ENCODE data around the gene NDUFA11. TPM values are rescaled to one million over a fixed set of nuclear protein-coding genes. Genes with fewer than 3 reads are reported as not detected.
"Not testable (repeated sequence)": the region's sequence is repeated elsewhere in the genome, so short reads cannot be mapped to it uniquely, and the experiment has no call there.

Gene NDUFA11
- polyA plus RNA-seq, 1 experiment: 168 TPM

GRCh38 chr19:5889288-5889971 is 14.2 kb downstream of the NDUFA11 start:
- ChIA-PET POLR2A (interaction anchor here (1.3 to 2.1 kb wide), 2 partner anchors 14 to 61 kb away, joined by 8 read pairs; partner anchors contain the start of gene NDUFA11), CTCF (interaction anchor here (0.7 to 4.6 kb wide), 3 partner anchors 79 to 86 kb away, joined by 5 to 141 read pairs (median 6); partner anchors contain the start of gene NRTN)
- H3K27ac ChIP-seq (ENCODE audit: low read depth, low read length): peak overlapping the region; percentile 57
- TF ChIP-seq, protein P1, sequence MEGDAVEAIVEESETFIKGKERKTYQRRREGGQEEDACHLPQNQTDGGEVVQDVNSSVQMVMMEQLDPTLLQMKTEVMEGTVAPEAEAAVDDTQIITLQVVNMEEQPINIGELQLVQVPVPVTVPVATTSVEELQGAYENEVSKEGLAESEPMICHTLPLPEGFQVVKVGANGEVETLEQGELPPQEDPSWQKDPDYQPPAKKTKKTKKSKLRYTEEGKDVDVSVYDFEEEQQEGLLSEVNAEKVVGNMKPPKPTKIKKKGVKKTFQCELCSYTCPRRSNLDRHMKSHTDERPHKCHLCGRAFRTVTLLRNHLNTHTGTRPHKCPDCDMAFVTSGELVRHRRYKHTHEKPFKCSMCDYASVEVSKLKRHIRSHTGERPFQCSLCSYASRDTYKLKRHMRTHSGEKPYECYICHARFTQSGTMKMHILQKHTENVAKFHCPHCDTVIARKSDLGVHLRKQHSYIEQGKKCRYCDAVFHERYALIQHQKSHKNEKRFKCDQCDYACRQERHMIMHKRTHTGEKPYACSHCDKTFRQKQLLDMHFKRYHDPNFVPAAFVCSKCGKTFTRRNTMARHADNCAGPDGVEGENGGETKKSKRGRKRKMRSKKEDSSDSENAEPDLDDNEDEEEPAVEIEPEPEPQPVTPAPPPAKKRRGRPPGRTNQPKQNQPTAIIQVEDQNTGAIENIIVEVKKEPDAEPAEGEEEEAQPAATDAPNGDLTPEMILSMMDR (IDR thresholded peaks at IDR 0.05; ENCODE audit: low read depth, low read length): no peak
- peak; percentile 46 for DNase-seq (ENCODE audit: low read depth, low spot score)
- H3K27me3 ChIP-seq (ENCODE audit: control insufficient read depth, insufficient read depth, low read length): no peaks in the 10 kb centered on the region
- H3K9me3 ChIP-seq (ENCODE audit: control insufficient read depth, insufficient read depth, low read length): peaks cover 4% of the 10 kb centered on the region; the same call in 1 of the 2 replicates
- no peak overlapping the region for H3K4me3 ChIP-seq (ENCODE audit: low read depth, low read length)

DNA sequence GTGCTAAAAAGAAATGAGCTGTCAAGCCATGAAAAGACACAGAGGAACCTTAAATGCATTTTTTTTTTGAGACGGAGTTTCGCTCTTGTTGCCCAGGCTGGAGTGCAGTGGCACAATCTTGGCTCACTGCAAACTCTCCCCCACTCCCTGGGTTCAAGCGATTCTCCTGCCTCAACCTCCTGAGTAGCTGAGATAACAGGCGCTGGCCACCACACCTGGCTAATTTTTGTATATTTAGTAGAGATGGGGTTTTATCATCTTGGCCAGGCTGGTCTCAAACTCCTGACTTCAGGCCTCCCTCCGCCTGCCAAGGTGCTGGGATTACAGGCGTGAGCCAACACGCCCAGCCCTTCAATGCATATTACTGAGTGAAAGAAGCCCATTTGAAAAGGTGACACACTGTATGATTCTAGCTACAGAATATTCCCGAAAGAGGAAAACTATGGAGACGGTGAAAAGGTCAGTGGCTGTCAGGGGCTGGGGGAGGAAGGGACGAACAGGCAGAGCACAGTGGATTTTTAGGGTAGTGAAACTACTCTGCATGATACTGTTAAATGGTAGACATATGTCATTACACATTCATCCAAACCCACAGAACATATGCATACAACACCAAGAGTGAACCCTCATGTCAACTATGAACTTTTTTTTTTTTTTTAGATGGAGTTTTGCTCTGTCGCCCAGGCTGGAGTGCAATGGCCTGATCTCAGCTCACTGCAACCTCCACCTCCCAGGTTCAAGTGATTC is 19.4 kb downstream of the NDUFA11 start:
- H3K9me3 ChIP-seq (ENCODE audit: control insufficient read depth, insufficient read depth, low read length); DNase-seq (ENCODE audit: low read depth, low spot score); H3K27ac ChIP-seq (ENCODE audit: low read depth, low read length); H3K27me3 ChIP-seq (ENCODE audit: control insufficient read depth, insufficient read depth, low read length); H3K4me3 ChIP-seq (ENCODE audit: low read depth, low read length): not testable (repeated sequence)
- ChIA-PET POLR2A (interaction anchor here (0.7 kb wide), 1 partner anchor 9 kb away, joined by 4 read pairs; no protein-coding TSS in a partner anchor), CTCF (interaction anchor here (4.2 kb wide), 1 partner anchor 80 kb away, joined by 19 read pairs; no protein-coding TSS in a partner anchor)

DNA sequence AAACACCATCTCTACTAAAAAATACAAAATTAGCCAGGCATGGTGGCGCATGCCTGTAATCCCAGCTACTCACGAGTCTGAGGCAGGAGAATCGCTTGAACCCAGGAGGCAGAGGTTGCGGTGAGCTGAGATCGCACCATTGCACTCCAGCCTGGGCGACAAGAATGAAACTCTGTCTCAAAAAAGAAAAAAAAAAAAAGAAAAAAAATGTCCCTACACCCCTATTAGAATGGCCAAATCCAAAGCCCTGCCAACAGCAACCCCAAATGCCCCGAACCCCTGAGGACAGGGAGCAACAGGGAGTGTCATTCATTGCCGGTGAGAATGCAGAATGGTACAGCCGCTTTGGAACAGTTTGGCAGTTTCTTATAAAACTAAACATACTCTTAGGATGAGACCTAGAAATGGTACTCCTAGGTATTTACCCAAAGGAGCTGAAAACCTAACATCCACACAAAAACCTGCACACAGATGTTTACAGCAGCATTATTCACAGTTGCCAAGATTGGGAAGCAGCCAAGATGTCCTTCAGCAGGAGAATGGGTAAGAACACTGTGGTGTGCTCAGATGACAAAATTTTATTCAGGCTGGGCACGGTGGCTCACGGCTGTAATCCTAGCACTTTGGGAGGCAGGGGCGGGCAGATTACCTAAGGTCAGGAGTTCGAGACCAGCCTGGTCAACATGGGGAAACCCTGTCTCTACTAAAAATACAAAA is 20.3 kb downstream of the NDUFA11 start:
- H3K4me3 ChIP-seq (ENCODE audit: low read depth, low read length); DNase-seq (ENCODE audit: low read depth, low spot score); H3K27ac ChIP-seq (ENCODE audit: low read depth, low read length); H3K9me3 ChIP-seq (ENCODE audit: control insufficient read depth, insufficient read depth, low read length); H3K27me3 ChIP-seq (ENCODE audit: control insufficient read depth, insufficient read depth, low read length): not testable (repeated sequence)
- ChIA-PET POLR2A (interaction anchor here (1.4 kb wide), 1 partner anchor 20 kb away, joined by 5 read pairs; the partner anchor contains the start of gene NDUFA11), CTCF (interaction anchor here (0.7 to 4.2 kb wide), 2 partner anchors 79 to 110 kb away, joined by 3 to 19 read pairs; no protein-coding TSS in a partner anchor)

DNA sequence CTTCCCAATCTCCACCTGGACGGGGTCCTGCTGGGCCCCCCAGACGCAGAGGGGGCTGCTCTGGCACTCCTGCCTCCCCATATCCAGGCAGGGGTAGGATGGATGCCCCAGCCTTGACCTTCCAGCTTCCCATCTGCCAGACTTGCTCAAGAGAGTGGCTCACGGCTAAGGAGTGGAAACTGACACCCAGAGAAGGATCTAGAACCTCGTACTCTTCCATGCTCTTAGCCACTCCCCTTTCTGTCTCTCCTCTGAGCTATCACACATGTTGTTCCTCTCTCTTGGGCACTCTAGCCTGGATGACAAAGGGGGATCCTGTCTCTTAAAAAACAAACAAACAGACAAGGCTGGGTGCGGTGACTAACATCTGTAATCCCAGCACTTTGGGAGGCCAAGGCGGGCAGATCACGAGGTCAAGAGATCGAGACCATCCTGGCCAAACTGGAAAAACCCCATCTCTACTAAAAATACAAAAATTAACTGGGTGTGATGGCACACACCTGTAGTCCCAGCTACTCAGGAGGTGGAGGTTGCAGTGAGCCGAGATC is 21.1 kb downstream of the NDUFA11 start:
- Histone ChIP-seq H3K4me3 (ENCODE audit: low read depth, low read length) (no peak overlapping the region), H3K27ac (ENCODE audit: low read depth, low read length) (no peak overlapping the region), H3K27me3 (ENCODE audit: control insufficient read depth, insufficient read depth, low read length) (peaks cover 2% of the 10 kb centered on the region), H3K9me3 (ENCODE audit: control insufficient read depth, insufficient read depth, low read length) (peaks cover 4% of the 10 kb centered on the region; the same call in 1 of the 2 replicates)
- TF ChIP-seq, protein P1 (IDR thresholded peaks at IDR 0.05; ENCODE audit: low read depth, low read length): no peak
- DNase-seq (ENCODE audit: low read depth, low spot score): no peak
- CTCF ChIA-PET: interaction anchor here (0.7 to 4.2 kb wide), 2 partner anchors 78 to 111 kb away, joined by 3 to 19 read pairs; no protein-coding TSS in a partner anchor
- POLR2A ChIA-PET: interaction anchor here (1.4 kb wide), 1 partner anchor 21 kb away, joined by 5 read pairs; the partner anchor contains the start of gene NDUFA11

DNA sequence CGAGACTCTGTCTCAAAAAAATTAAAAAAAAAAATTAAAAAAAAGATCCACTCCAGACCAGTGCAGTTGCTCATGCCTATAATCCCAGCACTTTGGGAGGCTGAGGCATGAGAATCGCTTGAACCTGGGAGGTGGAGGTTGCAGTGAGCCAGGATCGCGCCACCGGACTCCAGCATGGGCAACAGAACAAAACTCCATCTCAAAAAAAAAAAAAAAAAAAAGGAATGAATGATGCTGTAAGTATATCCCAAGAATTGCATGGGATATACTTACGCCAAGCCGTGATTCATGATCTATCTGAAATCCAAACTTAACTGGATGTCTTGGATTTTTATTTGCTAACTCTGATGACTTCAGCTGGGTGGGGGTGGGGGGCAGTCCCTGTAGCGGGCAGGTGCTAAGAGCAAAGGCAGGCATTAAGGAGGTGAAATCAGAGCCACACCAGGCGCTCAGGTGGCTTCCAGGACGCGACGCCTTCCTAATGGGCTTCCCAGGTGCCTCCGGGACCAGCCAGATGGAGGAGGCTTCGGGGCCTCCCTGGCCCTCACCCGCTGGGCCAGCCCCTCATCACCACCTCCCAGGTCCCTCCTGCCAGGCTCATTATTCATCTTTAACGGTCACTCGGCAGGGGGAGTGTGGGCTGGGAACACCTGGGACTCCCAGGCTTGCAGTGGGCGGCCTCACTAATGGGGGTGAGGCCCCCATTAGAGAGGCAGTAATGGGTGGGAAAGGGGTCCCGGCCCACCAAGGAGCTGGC is 21.9 kb downstream of the NDUFA11 start:
- peaks cover 2% of the 10 kb centered on the region for H3K27me3 ChIP-seq (ENCODE audit: control insufficient read depth, insufficient read depth, low read length)
- TF ChIP-seq, protein P1 (IDR thresholded peaks at IDR 0.05; ENCODE audit: low read depth, low read length): no peak
- H3K4me3 ChIP-seq (ENCODE audit: low read depth, low read length): no peak overlapping the region
- no peak for DNase-seq (ENCODE audit: low read depth, low spot score)
- peaks cover 4% of the 10 kb centered on the region; the same call in 1 of the 2 replicates for H3K9me3 ChIP-seq (ENCODE audit: control insufficient read depth, insufficient read depth, low read length)
- CTCF ChIA-PET: interaction anchor here (4.2 kb wide), 1 partner anchor 78 kb away, joined by 19 read pairs; no protein-coding TSS in a partner anchor
- POLR2A ChIA-PET: no interaction called here
- no peak overlapping the region for H3K27ac ChIP-seq (ENCODE audit: low read depth, low read length)
